Measurements from ENCODE around the gene POU6F1. TPM values are rescaled to one million over a fixed set of nuclear protein-coding genes. Genes with fewer than 3 reads are reported as not detected.

POU6F1 gene, protein sequence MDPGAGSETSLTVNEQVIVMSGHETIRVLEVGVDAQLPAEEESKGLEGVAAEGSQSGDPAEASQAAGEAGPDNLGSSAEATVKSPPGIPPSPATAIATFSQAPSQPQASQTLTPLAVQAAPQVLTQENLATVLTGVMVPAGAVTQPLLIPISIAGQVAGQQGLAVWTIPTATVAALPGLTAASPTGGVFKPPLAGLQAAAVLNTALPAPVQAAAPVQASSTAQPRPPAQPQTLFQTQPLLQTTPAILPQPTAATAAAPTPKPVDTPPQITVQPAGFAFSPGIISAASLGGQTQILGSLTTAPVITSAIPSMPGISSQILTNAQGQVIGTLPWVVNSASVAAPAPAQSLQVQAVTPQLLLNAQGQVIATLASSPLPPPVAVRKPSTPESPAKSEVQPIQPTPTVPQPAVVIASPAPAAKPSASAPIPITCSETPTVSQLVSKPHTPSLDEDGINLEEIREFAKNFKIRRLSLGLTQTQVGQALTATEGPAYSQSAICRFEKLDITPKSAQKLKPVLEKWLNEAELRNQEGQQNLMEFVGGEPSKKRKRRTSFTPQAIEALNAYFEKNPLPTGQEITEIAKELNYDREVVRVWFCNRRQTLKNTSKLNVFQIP
- polyA plus RNA-seq, result 1.5 and 4.9 TPM in 2 replicates

DNA sequence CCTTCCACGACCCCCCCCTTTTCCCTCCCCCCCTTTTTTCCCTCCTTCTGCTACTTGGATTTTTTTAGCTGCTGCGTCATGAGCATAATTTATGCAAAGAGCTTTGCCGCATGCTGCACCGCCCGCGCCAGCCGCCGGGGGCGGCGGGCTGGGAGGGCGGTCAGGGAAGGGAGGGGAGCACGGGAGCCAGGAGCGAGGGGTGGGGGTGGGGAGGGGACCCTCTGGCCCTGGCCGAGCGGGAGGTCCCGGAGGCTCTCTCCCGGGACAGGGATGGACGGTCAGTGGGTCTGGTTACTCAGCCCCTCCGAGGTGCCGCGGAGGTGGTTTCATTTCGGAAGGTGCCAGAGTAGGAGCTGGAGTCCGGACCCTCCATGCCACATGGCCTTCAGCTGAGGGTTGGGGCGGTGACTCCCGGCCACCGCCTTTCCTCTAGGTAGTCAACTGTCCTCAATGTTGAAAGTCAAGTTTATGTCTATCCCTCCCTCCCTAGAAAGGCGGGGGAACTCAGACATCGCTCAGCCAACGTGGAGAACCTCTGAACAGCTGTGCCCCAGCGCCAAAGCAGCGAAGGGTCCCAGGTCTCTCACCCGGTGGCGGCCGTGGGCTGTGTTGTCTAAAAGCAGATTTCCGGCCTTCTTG is at the start of gene POU6F1:
TSS of gene POU6F1 (minus strand) at position 95 of the 639 bp plus-strand sequence. CDS start 11,226 bp downstream, outside the sequence.

DNA sequence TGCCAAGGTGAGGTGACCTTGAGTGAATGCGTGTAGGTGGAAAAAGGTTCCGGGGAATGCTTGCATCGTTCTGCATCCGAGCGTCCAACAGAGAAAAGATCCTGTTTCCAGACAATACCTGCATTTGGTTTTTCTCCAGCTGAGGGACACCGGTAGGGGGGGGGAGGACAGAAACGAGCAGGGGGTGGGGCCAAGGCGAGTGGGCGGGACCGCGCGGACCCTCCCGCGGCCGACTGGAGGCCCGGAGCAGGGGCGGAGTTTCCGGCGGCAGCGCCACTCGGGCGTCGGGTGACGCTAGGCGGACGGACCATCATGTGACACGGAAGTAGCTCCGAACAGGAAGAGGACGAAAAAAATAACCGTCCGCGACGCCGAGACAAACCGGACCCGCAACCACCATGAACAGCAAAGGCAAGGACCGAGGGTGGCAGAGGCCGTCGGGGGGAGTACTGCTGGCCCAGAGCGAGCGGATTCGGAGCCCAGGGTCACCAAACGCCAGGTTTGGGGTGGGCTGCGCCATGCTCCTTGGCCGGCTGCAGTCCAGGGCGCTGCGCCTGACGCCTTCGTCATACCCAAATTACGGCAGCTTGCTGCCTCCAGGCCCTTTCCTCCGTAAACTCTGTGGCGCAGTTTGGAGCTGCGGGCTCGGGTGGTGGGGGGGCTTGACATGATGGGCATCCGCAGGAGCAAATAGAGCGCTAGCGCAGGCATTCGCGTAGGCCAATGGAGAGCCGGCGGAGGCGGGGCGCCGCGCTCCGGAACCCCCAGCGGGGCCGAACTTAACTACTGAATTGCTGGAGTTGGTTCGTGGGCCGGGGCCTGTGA is 20.9 kb upstream of the POU6F1 start, which contains the start of gene DAZAP2:
TSS of gene DAZAP2 (plus strand) at position 317 of the 825 bp plus-strand sequence. CDS start at position 399, 82 bp downstream.

DNA sequence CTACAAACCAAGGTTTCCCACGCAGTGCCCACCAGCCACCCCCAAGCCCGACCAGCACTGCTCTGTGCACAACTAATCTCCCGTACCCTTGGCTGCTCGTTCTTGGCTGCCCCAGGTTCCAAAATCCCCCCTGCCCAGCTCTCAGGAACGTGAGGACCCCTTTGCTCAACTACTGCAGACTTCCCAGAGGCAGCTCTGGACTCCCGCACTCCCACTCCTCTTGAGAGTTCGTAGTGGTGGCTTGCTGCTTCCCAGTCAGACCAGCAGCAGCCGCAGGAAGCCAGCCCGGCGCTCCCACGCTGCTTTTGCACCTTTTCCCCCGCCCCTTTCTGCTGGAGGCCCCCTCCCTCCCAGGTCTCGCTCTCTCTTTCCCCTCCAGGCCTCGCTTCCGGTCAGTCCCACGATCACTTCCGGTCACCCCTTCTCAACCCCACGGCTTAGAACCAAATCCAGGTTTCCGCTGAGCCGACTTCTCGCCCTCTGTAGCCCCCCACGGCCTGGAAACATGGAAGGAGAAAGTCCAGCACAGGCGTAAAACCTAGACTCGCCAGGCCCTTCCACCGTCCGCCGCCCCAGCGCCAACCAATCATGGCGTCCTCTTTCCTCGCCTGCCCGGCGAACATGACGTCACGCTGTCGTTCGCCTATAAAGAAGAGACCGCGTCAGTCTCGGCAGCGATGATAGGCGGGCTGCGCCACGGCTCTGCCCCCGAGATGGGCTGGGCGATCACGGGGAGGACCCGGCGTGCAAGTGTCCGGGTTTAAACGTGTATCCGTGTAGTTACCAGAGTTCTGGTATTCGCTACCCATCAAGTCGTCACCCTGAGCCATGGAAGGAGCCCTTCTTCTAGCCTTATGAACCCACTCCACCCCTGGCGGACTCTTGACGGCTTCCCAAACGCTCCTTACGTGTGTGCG is 45.1 kb downstream of the POU6F1 start, which contains the start of gene TFCP2:
TSS of gene TFCP2 (minus strand) at position 621 of the 917 bp plus-strand sequence. CDS start 713 bp downstream, outside the sequence.

Other genes starting within 250 kb of the POU6F1 start
- 38.0 and 52.9 TPM in 2 replicates for gene SLC11A2, start 191.7 kb downstream of the POU6F1 start, polyA plus RNA-seq
- 36.8 and 37.9 TPM in 2 replicates for gene LETMD1, start 169.7 kb downstream of the POU6F1 start, polyA plus RNA-seq
- 37.9 and 39.7 TPM in 2 replicates for gene CSRNP2, start 134.5 kb downstream of the POU6F1 start, polyA plus RNA-seq
- gene TFCP2, start 44.9 kb downstream of the POU6F1 start, polyA plus RNA-seq, result 15.4 and 19.0 TPM in 2 replicates
- gene DAZAP2, start 20.8 kb upstream of the POU6F1 start, polyA plus RNA-seq, result 103 and 117 TPM in 2 replicates
- gene SMAGP, start 52.4 kb upstream of the POU6F1 start, polyA plus RNA-seq, result 1.5 TPM in 1 of 2 replicates, not detected in the other
- gene BIN2, start 106.1 kb upstream of the POU6F1 start, polyA plus RNA-seq, result not detected in 2 replicates
- gene CELA1, start 128.6 kb upstream of the POU6F1 start, polyA plus RNA-seq, result 0.52 TPM in 1 of 2 replicates, not detected in the other
- gene GALNT6, start 173.3 kb upstream of the POU6F1 start, polyA plus RNA-seq, result not detected in 2 replicates
- gene SLC4A8, start 206.8 kb upstream of the POU6F1 start, polyA plus RNA-seq, result 41.2 and 41.7 TPM in 2 replicates

Data from Purkinje cell (primary cell).